GM23338 (cell line): Measurements from ENCODE around the gene THUMPD2.

Source experiments
- CREB1 ChIP-seq: fragments of 250-450 bp; sonication (Bioruptor Pico); IDR thresholded peaks from 2 replicates; pipeline ENCODE4 v1.5.0; 2020; ENCODE audit warnings: low read depth, mild to moderate bottlenecking, moderate library complexity
- EZH2 ChIP-seq: fragments of 200-600 bp; sonication (generic); IDR thresholded peaks from one replicate; pipeline ENCODE4 v1.8.0; 2017; ENCODE audit warnings: antibody characterized with exemption, mild to moderate bottlenecking, low read depth; ENCODE audit not compliant: unreplicated experiment
- JUNB ChIP-seq: IDR thresholded peaks from one replicate; pipeline ENCODE4 v1.6.1; 2016; ENCODE audit warnings: antibody characterized with exemption; ENCODE audit not compliant: unreplicated experiment
- NANOG ChIP-seq: IDR thresholded peaks from 2 replicates; pipeline ENCODE4 v1.6.1; 2016; ENCODE audit warnings: antibody characterized with exemption, borderline replicate concordance
- POLR2AphosphoS5 ChIP-seq: IDR thresholded peaks from 2 replicates; pipeline ENCODE4 v1.6.1; 2016; ENCODE audit warnings: antibody characterized with exemption, low read depth
- TF ChIP-seq, protein P1 (sequence below), 2 experiments: fragments of 200-600 bp in 1 of 2; sonication (generic) in 1 of 2; conservative IDR thresholded peaks; 2 replicates each; pipeline versions ENCODE4 v1.5.1 to v1.6.1; 2016 to 2017; ENCODE audit warnings: antibody characterized with exemption in 2 of 2, low read depth in 2 of 2, mild to moderate bottlenecking in 2 of 2, moderate library complexity in 1 of 2

DNA sequence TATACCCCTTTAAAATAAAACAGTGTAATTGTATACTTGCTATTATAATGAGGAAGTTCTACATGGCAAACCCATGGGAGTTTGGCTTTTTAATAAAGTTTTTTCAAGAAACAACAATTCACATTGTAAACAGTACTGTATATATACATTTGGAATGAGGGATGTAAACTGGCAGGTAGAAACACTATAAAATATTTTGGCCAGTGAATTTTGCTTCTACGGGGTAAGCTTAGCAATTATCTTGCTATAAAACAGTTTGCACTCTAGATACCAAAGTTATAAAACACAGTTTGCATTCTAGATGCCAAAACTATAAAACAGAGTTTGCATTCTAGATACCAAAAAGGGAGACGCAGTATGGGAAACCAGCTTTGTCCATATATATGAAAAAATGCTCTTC is 16.6 kb downstream of the THUMPD2 start:
- TF ChIP-seq, protein P1, sequence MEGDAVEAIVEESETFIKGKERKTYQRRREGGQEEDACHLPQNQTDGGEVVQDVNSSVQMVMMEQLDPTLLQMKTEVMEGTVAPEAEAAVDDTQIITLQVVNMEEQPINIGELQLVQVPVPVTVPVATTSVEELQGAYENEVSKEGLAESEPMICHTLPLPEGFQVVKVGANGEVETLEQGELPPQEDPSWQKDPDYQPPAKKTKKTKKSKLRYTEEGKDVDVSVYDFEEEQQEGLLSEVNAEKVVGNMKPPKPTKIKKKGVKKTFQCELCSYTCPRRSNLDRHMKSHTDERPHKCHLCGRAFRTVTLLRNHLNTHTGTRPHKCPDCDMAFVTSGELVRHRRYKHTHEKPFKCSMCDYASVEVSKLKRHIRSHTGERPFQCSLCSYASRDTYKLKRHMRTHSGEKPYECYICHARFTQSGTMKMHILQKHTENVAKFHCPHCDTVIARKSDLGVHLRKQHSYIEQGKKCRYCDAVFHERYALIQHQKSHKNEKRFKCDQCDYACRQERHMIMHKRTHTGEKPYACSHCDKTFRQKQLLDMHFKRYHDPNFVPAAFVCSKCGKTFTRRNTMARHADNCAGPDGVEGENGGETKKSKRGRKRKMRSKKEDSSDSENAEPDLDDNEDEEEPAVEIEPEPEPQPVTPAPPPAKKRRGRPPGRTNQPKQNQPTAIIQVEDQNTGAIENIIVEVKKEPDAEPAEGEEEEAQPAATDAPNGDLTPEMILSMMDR (conservative IDR thresholded peaks at IDR 0.05; ENCODE audit: low read depth in 2 of 2) = no peak
- TF ChIP-seq NANOG (no peak), JUNB (no peak), POLR2AphosphoS5 (no peak), EZH2 (no peak), CREB1 (CRISPR knock-in tag) (no peak)
